ENCODE results near the gene GBE1.

The GBE1 gene

DNA sequence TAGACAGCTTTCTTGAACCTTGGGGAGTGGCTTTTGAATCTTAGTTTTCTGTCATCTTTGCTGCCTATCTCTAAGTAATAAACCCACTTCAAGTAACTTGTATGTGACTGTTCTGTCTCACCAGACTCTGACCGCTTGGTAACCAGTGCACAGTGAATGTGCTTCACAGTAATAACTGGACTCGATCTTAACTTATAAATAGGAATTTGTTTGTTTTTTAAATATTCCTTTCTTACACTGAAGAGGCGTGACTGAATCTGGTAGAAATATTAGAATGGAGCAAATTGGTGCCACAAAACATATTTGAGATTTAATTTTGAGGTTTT, 318.0 kb downstream of the GBE1 start:
- Histone ChIP-seq H3K9ac (ENCODE audit: low read depth, low read length) (no peak overlapping the region), H3K4me3 (ENCODE audit: low read length) (no peak overlapping the region), H3K9me3 (ENCODE audit: insufficient read depth, low read depth, low read length) (no peaks in the 10 kb centered on the region), H3K27me3 (ENCODE audit: insufficient read depth, low read length) (no peaks in the 10 kb centered on the region), H3K27ac (ENCODE audit: low read depth, low read length) (no peak overlapping the region), H3K4me1 (ENCODE audit: insufficient read depth, low read length) (no peaks in the 10 kb centered on the region), H3K36me3 (ENCODE audit: insufficient read depth, low read length) (no peaks in the 10 kb centered on the region)
- 89% methylated on average over 3 of the region's 3 CpGs for WGBS

DNA sequence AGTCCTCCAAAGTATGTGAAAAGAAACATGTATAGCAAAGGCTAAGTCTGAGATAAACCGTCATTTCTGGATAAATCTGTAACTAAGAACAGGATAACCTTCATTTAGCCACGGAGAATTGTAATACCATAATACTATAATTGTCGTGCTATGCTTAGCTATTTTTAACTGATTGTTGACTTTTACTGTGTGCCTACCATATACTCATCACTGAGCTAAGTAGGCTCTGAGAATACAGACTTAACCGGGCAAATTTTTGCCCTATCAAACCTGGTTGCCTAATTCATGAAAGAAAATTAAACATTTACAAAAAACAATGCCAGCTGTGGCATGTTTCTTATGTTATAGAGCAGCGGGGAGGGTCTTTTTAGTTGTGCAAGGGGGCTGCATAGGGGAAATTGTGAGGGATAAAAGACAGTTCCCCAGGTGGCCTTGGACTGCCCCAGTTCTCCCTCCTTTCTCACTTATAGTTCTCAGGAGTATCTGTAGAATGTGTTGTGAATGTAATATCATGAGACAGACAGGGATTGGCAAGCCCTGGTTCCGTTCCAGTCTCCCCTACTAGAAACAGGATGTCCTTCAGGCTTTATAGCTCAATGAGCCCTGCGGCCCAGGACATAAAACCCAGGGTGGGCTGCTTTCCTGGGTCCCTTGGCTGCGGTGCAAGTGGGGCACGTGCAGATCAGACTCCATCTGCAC, 318.5 kb downstream of the GBE1 start:
- H3K4me3 ChIP-seq (ENCODE audit: low read length), result no peak overlapping the region
- no peaks in the 10 kb centered on the region for H3K27me3 ChIP-seq (ENCODE audit: insufficient read depth, low read length)
- H3K9ac ChIP-seq (ENCODE audit: low read depth, low read length), result no peak overlapping the region
- H3K27ac ChIP-seq (ENCODE audit: low read depth, low read length), result no peak overlapping the region
- no peaks in the 10 kb centered on the region for H3K4me1 ChIP-seq (ENCODE audit: insufficient read depth, low read length)
- 95% methylated on average over 8 of the region's 9 CpGs for WGBS
- H3K36me3 ChIP-seq (ENCODE audit: insufficient read depth, low read length), result no peaks in the 10 kb centered on the region
- H3K9me3 ChIP-seq (ENCODE audit: insufficient read depth, low read depth, low read length), result no peaks in the 10 kb centered on the region

DNA sequence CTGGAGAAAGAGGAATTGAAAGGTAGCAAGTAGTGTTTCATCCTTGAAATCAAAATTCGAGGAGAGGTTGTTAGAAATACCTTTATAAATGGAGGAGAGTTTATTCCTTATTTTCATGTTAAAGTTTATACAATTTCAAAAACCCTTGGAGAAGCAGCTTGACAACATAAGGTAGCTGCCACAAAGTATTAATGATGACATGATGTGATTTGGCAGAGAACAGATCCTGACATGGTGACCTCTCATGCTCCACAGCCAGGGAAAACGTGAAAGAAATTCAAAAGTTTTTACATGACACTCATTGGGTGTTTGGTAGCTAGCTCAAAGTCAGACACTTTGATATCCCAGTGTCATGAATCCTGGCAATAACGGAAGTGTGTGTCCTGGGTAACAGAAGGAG, 320.8 kb downstream of the GBE1 start:
- no peaks in the 10 kb centered on the region for H3K36me3 ChIP-seq (ENCODE audit: insufficient read depth, low read length)
- WGBS, result 87% methylated on average over 3 of the region's 3 CpGs
- no peak overlapping the region for H3K4me3 ChIP-seq (ENCODE audit: low read length)
- no peaks in the 10 kb centered on the region for H3K4me1 ChIP-seq (ENCODE audit: insufficient read depth, low read length)
- no peak overlapping the region for H3K9ac ChIP-seq (ENCODE audit: low read depth, low read length)
- H3K27me3 ChIP-seq (ENCODE audit: insufficient read depth, low read length), result no peaks in the 10 kb centered on the region
- no peaks in the 10 kb centered on the region for H3K9me3 ChIP-seq (ENCODE audit: insufficient read depth, low read depth, low read length)
- no peak overlapping the region for H3K27ac ChIP-seq (ENCODE audit: low read depth, low read length)
